ENCODE measurements around the gene GPR139. TPM values are rescaled to one million over a fixed set of nuclear protein-coding genes. Genes with fewer than 3 reads are reported as not detected.

The GPR139 gene
- total RNA-seq, 2 donors from 2014 or later, result not detected

- DNase-seq, result no peak
- Mint-ChIP-seq H3K36me3 (ENCODE audit: low read depth) (no peaks in the 10 kb centered on the region), H3K27ac (no peak overlapping the region), H3K9me3 (no peaks in the 10 kb centered on the region), H3K4me1 (peaks cover 4% of the 10 kb centered on the region), H3K4me3 (no peak overlapping the region), H3K27me3 (ENCODE audit: insufficient read depth) (peaks cover 47% of the 10 kb centered on the region)
- TF ChIP-seq CTCF (conservative IDR thresholded peaks at IDR 0.05), result no peak
- Histone ChIP-seq H3K4me3 (ENCODE audit: low read length) (no peak overlapping the region), H3K36me3 (ENCODE audit: control insufficient read depth, insufficient read depth, low read length) (no peaks in the 10 kb centered on the region), H3K27me3 (ENCODE audit: control insufficient read depth, insufficient read depth, low read length, poor library complexity, severe bottlenecking) (peaks cover 28% of the 10 kb centered on the region), H3K4me1 (ENCODE audit: control insufficient read depth, insufficient read depth, low read length) (no peaks in the 10 kb centered on the region), H3K9ac (ENCODE audit: extremely low read depth, low read length, poor library complexity, severe bottlenecking) (no peak overlapping the region), H3K27ac (ENCODE audit: low read depth, low read length) (no peak overlapping the region), H3K9me3 (ENCODE audit: control insufficient read depth, low read length) (no peaks in the 10 kb centered on the region)
- 92 to 95% methylated on average over 4 of the region's 4 CpGs for WGBS, 2 experiments (ENCODE audit: insufficient coverage in 1 of 2, insufficient read length in 1 of 2)
Observed at GRCh38 chr16:20079106-20079505, 5.4 kb upstream of the GPR139 start.

GRCh38 chr16:20075243-20075642, 1.6 kb upstream of the GPR139 start:
- no peaks in the 10 kb centered on the region for H3K4me1 ChIP-seq (ENCODE audit: control insufficient read depth, insufficient read depth, low read length)
- peaks cover 61% of the 10 kb centered on the region for H3K27me3 ChIP-seq (ENCODE audit: control insufficient read depth, insufficient read depth, low read length, poor library complexity, severe bottlenecking)
- no peak for DNase-seq
- no peak overlapping the region for H3K9ac ChIP-seq (ENCODE audit: extremely low read depth, low read length, poor library complexity, severe bottlenecking)
- WGBS, 2 experiments (ENCODE audit: insufficient coverage in 1 of 2, insufficient read length in 1 of 2), result 75 to 95% methylated on average over 4 of the region's 4 CpGs
- Mint-ChIP-seq H3K4me3 (no peak overlapping the region), H3K9me3 (no peaks in the 10 kb centered on the region), H3K36me3 (ENCODE audit: low read depth) (no peaks in the 10 kb centered on the region), H3K27me3 (ENCODE audit: insufficient read depth) (peaks cover 75% of the 10 kb centered on the region), H3K27ac (no peak overlapping the region), H3K4me1 (peaks cover 8% of the 10 kb centered on the region)
- H3K4me3 ChIP-seq (ENCODE audit: low read length), result no peak overlapping the region
- no peak for TF ChIP-seq CTCF (conservative IDR thresholded peaks at IDR 0.05)
- no peaks in the 10 kb centered on the region for H3K36me3 ChIP-seq (ENCODE audit: control insufficient read depth, insufficient read depth, low read length)
- H3K27ac ChIP-seq (ENCODE audit: low read depth, low read length), result no peak overlapping the region
- no peaks in the 10 kb centered on the region for H3K9me3 ChIP-seq (ENCODE audit: control insufficient read depth, low read length)

- no peaks in the 10 kb centered on the region for H3K9me3 Mint-ChIP-seq
- peak overlapping the region; percentile 51 for H3K4me3 Mint-ChIP-seq
- no peak for TF ChIP-seq CTCF (conservative IDR thresholded peaks at IDR 0.05)
- no peak overlapping the region for H3K27ac Mint-ChIP-seq
- H3K9ac ChIP-seq (ENCODE audit: extremely low read depth, low read length, poor library complexity, severe bottlenecking), result no peak overlapping the region
- H3K27me3 Mint-ChIP-seq (ENCODE audit: insufficient read depth), result peaks cover 82% of the 10 kb centered on the region
- no peaks in the 10 kb centered on the region for H3K9me3 ChIP-seq (ENCODE audit: control insufficient read depth, low read length)
- H3K36me3 Mint-ChIP-seq (ENCODE audit: low read depth), result no peaks in the 10 kb centered on the region
- 14 to 21% methylated on average over 14 to 34 of the region's 34 CpGs for WGBS, 2 experiments (ENCODE audit: insufficient coverage in 1 of 2, insufficient read length in 1 of 2)
- H3K4me3 ChIP-seq (ENCODE audit: low read length), result peak overlapping the region; percentile 77
- H3K4me1 Mint-ChIP-seq, result peaks cover 8% of the 10 kb centered on the region
- H3K36me3 ChIP-seq (ENCODE audit: control insufficient read depth, insufficient read depth, low read length), result no peaks in the 10 kb centered on the region
- peaks cover 70% of the 10 kb centered on the region for H3K27me3 ChIP-seq (ENCODE audit: control insufficient read depth, insufficient read depth, low read length, poor library complexity, severe bottlenecking)
- DNase-seq, result peak; percentile 56
- H3K4me1 ChIP-seq (ENCODE audit: control insufficient read depth, insufficient read depth, low read length), result no peaks in the 10 kb centered on the region
- H3K27ac ChIP-seq (ENCODE audit: low read depth, low read length), result no peak overlapping the region
Observed at GRCh38 chr16:20074099-20074991, 655 bp upstream of the GPR139 start.

Measured in endodermal cell (in vitro differentiated cells).